Lung (tissue), 12 donors: ENCODE measurements around the gene GJD3. TPM values are rescaled to one million over a fixed set of nuclear protein-coding genes. Genes with fewer than 3 reads are reported as not detected.

ENCODE experiments used
- ATAC-seq: fragments of 200-7000 bp; cut with Tn5 transposase; one replicate; pipeline ENCODE4 v1.9.1; 2020; ENCODE audit warnings: moderate number of reproducible peaks; ENCODE audit not compliant: insufficient read depth, low FRiP score
- DNase-seq, 3 donors: peaks; one replicate each; pipeline ENCODE4 v3.0.0-alpha.2; 2013 to 2017
- H3K27ac ChIP-seq, 2 donors: one replicate each; pipeline ENCODE4 v1.5.1; 2013; ENCODE audit warnings: mild to moderate bottlenecking in 2 of 2, moderate library complexity in 2 of 2, control low read depth in 1 of 2, inconsistent platforms in 1 of 2, low read depth in 1 of 2, low read length in 1 of 2
- H3K27me3 ChIP-seq, 3 donors: one replicate each; pipeline ENCODE4 v1.5.1; 2013; ENCODE audit warnings: low read length in 2 of 3; ENCODE audit not compliant: control insufficient read depth in 3 of 3, insufficient read depth in 3 of 3
- H3K36me3 ChIP-seq, 4 donors: one replicate each; pipeline ENCODE4 v1.5.1; 2013; ENCODE audit warnings: low read length in 4 of 4, mild to moderate bottlenecking in 1 of 4, moderate library complexity in 1 of 4; ENCODE audit not compliant: control insufficient read depth in 4 of 4, insufficient read depth in 4 of 4
- H3K4me1 ChIP-seq, 5 donors: one replicate each; pipeline ENCODE4 v1.5.1; 2013; ENCODE audit warnings: low read length in 5 of 5, mild to moderate bottlenecking in 2 of 5, moderate library complexity in 1 of 5; ENCODE audit not compliant: control insufficient read depth in 5 of 5, insufficient read depth in 5 of 5
- H3K4me3 ChIP-seq: one replicate; pipeline ENCODE4 v1.5.1; 2013; ENCODE audit warnings: mild to moderate bottlenecking, control low read depth, moderate library complexity
- H3K9ac ChIP-seq, 2 donors: one replicate each; pipeline ENCODE4 v1.5.1; 2013; ENCODE audit warnings: low read length in 2 of 2, control low read depth in 1 of 2; ENCODE audit not compliant: insufficient read depth in 1 of 2
- H3K9me3 ChIP-seq, 4 donors: one replicate each; pipeline ENCODE4 v1.5.1; 2013; ENCODE audit warnings: low read length in 3 of 4, mild to moderate bottlenecking in 1 of 4, moderate library complexity in 1 of 4; ENCODE audit not compliant: control insufficient read depth in 4 of 4, insufficient read depth in 3 of 4
- CTCF ChIP-seq: IDR thresholded peaks from 2 replicates; pipeline ENCODE4 v1.5.1; 2012; ENCODE audit warnings: mild to moderate bottlenecking; ENCODE audit errors: control extremely low read depth, extremely low read depth
- WGBS, 2 donors: extraction: QIAGEN DNeasy Blood & Tissue Kit; methylation state at CpG; one replicate each; pipeline ENCODE4 v1.1.7; 2013; 5-methylcytosine and 5-hydroxymethylcytosine counted together
- polyA plus RNA-seq, 2 donors: library from polyadenylated mRNA; stranded (reverse); fragments of 200-250 nt; gene quantifications; one replicate each; pipeline ENCODE4 v1.2.1, GENCODE V29; 2013
- total RNA-seq, 2 donors: library from RNA; depleted of rRNA in 1 of 2; stranded (reverse); fragments of >200 nt in 1 of 2; gene quantifications; one replicate each; pipeline ENCODE4 v1.2.1, GENCODE V29; 2014 to 2021
- donor health status: control.
- donor health status: control.
- donor health status: Bipolar disorder and iron deficiency.
- donor health status: healthy.
- donor health status: DM: yes; HTN: yes; CAD: no.

The GJD3 gene
- total and polyA plus RNA-seq, 4 donors = 0.53 to 3.6 (median 1.4) TPM; not detected in 1

GRCh38 chr17:40366861-40367518, 2.5 kb upstream of the GJD3 start:
- 72 to 74% methylated on average over 17 of the region's 17 CpGs for WGBS, 2 donors
- Histone ChIP-seq H3K36me3 (no peaks in the 10 kb centered on the region), H3K4me1 (peaks cover 0 to 10% (median 0%) of the 10 kb centered on the region in 5 donors), H3K27ac (no peak overlapping the region), H3K9ac (no peak overlapping the region), H3K27me3 (peaks cover 0 to 16% (median 5%) of the 10 kb centered on the region in 3 donors), H3K4me3 (no peak overlapping the region), H3K9me3 (peaks cover 0 to 1% (median 0%) of the 10 kb centered on the region in 4 donors)
- DNase-seq (no peak), ATAC-seq (no peak)
- no peak for TF ChIP-seq CTCF

GRCh38 chr17:40366076-40366860, 1.7 kb upstream of the GJD3 start:
- H3K27ac ChIP-seq = no peak overlapping the region
- no peaks in the 10 kb centered on the region for H3K36me3 ChIP-seq
- ATAC-seq (no peak), DNase-seq (no peak)
- H3K4me3 ChIP-seq = no peak overlapping the region
- peaks cover 0 to 10% (median 0%) of the 10 kb centered on the region in 5 donors for H3K4me1 ChIP-seq
- H3K27me3 ChIP-seq = peaks cover 0 to 21% (median 11%) of the 10 kb centered on the region in 3 donors
- peaks cover 0 to 1% (median 0%) of the 10 kb centered on the region in 4 donors for H3K9me3 ChIP-seq
- no peak overlapping the region for H3K9ac ChIP-seq
- WGBS, 2 donors = 94 to 95% methylated on average over 18 of the region's 18 CpGs
- no peak for TF ChIP-seq CTCF

- peaks cover 0 to 29% (median 18%) of the 10 kb centered on the region in 3 donors for H3K27me3 ChIP-seq
- no peak overlapping the region for H3K27ac ChIP-seq
- no peak for TF ChIP-seq CTCF
- H3K36me3 ChIP-seq = no peaks in the 10 kb centered on the region
- H3K4me3 ChIP-seq = no peak overlapping the region
- peaks cover 0 to 10% (median 0%) of the 10 kb centered on the region in 5 donors for H3K4me1 ChIP-seq
- 88 to 91% methylated on average over 9 of the region's 9 CpGs for WGBS, 2 donors
- H3K9me3 ChIP-seq = peaks cover 0 to 1% (median 0%) of the 10 kb centered on the region in 4 donors
- H3K9ac ChIP-seq = no peak overlapping the region
- ATAC-seq = no peak
- DNase-seq = no peak
Observed at GRCh38 chr17:40364906-40365305, 369 bp upstream of the GJD3 start.
